Esophagus muscularis mucosa (tissue), 4 donors: ENCODE measurements around the gene FKRP. TPM values are rescaled to one million over a fixed set of nuclear protein-coding genes. Genes with fewer than 3 reads are reported as not detected.
"Not testable (repeated sequence)": the region's sequence is repeated elsewhere in the genome, so short reads cannot be mapped to it uniquely, and the experiment has no call there.

ENCODE experiments used
- DNase-seq: peaks from one replicate; pipeline ENCODE4 v3.0.0-alpha.2; 2017; ENCODE audit errors: extremely low spot score
- H3K27ac ChIP-seq, 4 donors: fragments of 200-600 bp; sonication (generic); replicated peaks in 1 of 4; 1 replicate in 3 of 4; 2 replicates in 1 of 4; pipeline ENCODE4 v1.5.1; 2016 to 2019; ENCODE audit warnings: mild to moderate bottlenecking in 1 of 4
- H3K27me3 ChIP-seq, 4 donors: fragments of 200-600 bp; sonication (generic); one replicate each; pipeline versions ENCODE4 v1.5.1 to v1.6.0; 2016 to 2019
- H3K36me3 ChIP-seq, 4 donors: fragments of 200-600 bp; sonication (generic); one replicate each; pipeline ENCODE4 v1.5.1; 2016 to 2019
- H3K4me1 ChIP-seq, 4 donors: fragments of 200-600 bp; sonication (generic); one replicate each; pipeline ENCODE4 v1.5.1; 2016 to 2019
- H3K4me3 ChIP-seq, 4 donors: fragments of 200-600 bp; sonication (generic); 1 replicate in 2 of 4; 2 replicates in 2 of 4; pipeline ENCODE4 v1.5.1; 2016 to 2019; ENCODE audit warnings: mild to moderate bottlenecking in 4 of 4, moderate library complexity in 1 of 4
- H3K9me3 ChIP-seq, 4 donors: fragments of 200-600 bp; sonication (generic); 1 replicate in 3 of 4; 2 replicates in 1 of 4; pipeline ENCODE4 v1.5.1; 2016 to 2019
- EP300 ChIP-seq: sonication (generic); formaldehyde crosslinking; IDR thresholded peaks from one replicate; pipeline ENCODE4 v1.6.1; 2017; ENCODE audit warnings: antibody characterized with exemption
- POLR2A ChIP-seq: fragments of 450-650 bp; IDR thresholded peaks from one replicate; pipeline ENCODE4 v1.6.1; 2017; ENCODE audit warnings: antibody characterized with exemption, moderate library complexity, mild to moderate bottlenecking, low read depth
- POLR2AphosphoS5 ChIP-seq, 2 donors: sonication (generic); formaldehyde crosslinking; IDR thresholded peaks; one replicate each; pipeline ENCODE4 v1.6.1; 2017; ENCODE audit warnings: antibody characterized with exemption in 2 of 2
- WGBS: methylation state at CpG from one replicate; pipeline ENCODE4 v1.1.5; 2018; 5-methylcytosine and 5-hydroxymethylcytosine counted together
- intact Hi-C: fragments of 100-400 bp; cut with DNase I; formaldehyde crosslinking; loops from one replicate; pipeline ENCODE4 v1.15.1; 2023
- total RNA-seq, 4 donors: library from RNA; depleted of rRNA; stranded (reverse); fragments of >200 nt; gene quantifications; one replicate each; pipeline versions ENCODE4 v1.1.0 to v1.2.1, GENCODE V29; 2016
- TF ChIP-seq, protein P1 (sequence below), 3 experiments: fragments of 200-600 bp in 2 of 3; fragments of 450-650 bp in 1 of 3; sonication (generic) in 2 of 3; IDR thresholded peaks; one replicate each; pipeline ENCODE4 v1.5.1; 2017 to 2019; ENCODE audit warnings: antibody characterized with exemption in 3 of 3, mild to moderate bottlenecking in 2 of 3, moderate library complexity in 1 of 3

Gene FKRP
- total RNA-seq, 4 donors from 2014 or later: 22.4 to 30.3 (median 26.5) TPM

- Histone ChIP-seq H3K27ac (no peak overlapping the region), H3K36me3 (peaks cover 19 to 44% (median 34%) of the 10 kb centered on the region in 4 donors), H3K4me3 (no peak overlapping the region), H3K9me3 (no peaks in the 10 kb centered on the region), H3K4me1 (peaks cover 0 to 8% (median 0%) of the 10 kb centered on the region in 4 donors), H3K27me3 (no peaks in the 10 kb centered on the region)
- TF ChIP-seq POLR2A (no peak), POLR2AphosphoS5 (IDR thresholded peaks at IDR 0.05) (no peak), EP300 (no peak)
- TF ChIP-seq, protein P1, sequence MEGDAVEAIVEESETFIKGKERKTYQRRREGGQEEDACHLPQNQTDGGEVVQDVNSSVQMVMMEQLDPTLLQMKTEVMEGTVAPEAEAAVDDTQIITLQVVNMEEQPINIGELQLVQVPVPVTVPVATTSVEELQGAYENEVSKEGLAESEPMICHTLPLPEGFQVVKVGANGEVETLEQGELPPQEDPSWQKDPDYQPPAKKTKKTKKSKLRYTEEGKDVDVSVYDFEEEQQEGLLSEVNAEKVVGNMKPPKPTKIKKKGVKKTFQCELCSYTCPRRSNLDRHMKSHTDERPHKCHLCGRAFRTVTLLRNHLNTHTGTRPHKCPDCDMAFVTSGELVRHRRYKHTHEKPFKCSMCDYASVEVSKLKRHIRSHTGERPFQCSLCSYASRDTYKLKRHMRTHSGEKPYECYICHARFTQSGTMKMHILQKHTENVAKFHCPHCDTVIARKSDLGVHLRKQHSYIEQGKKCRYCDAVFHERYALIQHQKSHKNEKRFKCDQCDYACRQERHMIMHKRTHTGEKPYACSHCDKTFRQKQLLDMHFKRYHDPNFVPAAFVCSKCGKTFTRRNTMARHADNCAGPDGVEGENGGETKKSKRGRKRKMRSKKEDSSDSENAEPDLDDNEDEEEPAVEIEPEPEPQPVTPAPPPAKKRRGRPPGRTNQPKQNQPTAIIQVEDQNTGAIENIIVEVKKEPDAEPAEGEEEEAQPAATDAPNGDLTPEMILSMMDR (IDR thresholded peaks at IDR 0.05): no peak
- intact Hi-C loops: no loop called here
- DNase-seq: no peak
- WGBS: 85% methylated on average over 6 of the region's 7 CpGs
Observed at GRCh38 chr19:46773018-46773399, 27.2 kb downstream of the FKRP start.

GRCh38 chr19:46775642-46776258, 29.9 kb downstream of the FKRP start:
- intact Hi-C loops: no loop called here
- Histone ChIP-seq H3K27me3 (no peaks in the 10 kb centered on the region), H3K9me3 (no peaks in the 10 kb centered on the region), H3K27ac (no peak overlapping the region), H3K4me3 (no peak overlapping the region), H3K4me1 (peaks cover 0 to 4% (median 0%) of the 10 kb centered on the region in 4 donors), H3K36me3 (peaks cover 34 to 72% (median 59%) of the 10 kb centered on the region in 4 donors)
- no peak for TF ChIP-seq EP300
- TF ChIP-seq POLR2A: no peak
- TF ChIP-seq POLR2AphosphoS5 (IDR thresholded peaks at IDR 0.05): no peak
- TF ChIP-seq, protein P1 (IDR thresholded peaks at IDR 0.05): no peak
- DNase-seq: no peak
- WGBS: 96% methylated on average over 11 of the region's 11 CpGs

DNA sequence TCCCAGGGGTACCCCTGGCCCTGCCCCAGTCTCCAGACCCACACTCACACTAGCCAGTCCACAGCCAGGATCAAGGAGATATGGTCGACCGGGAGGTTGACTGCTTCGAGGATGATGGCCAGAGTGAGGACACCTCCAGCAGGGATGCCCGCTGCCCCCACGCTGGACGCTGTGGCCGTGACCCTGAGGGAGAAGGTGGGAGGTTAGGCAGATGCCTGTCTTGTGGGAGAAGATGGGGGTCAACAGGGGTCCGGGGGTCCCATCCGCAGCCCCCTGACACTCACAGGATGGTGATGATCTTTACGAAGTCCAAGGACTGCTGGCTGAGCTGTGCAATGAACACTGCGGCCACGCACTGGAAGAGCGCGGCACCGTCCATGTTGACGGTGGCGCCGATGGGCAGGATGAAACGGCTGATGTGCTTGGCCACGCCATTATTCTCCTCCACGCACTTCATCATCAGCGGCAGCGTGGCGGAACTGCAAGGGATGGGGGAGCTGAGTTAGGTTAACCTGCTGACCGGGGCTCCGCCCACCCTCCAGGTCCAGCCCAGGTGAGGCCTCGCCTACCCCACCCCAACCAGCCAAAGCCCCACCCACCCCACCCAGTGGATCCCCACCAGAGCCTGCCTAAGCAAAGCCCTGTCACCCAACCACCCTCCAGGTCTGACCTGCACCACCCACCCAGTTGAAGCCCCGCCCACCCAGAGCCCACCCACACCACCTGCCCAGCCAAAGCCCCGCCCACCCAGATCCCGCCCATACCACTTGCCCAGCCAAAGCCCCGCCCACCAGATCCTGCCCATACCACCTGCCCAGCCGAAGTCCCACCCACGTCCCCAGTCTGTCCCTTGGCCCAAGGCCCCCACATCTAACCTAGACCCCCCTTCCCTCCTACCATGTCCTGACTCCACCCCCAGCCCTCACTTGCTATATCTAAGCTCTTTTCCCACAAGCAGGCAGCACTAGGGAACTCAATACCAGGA, 31.4 kb downstream of the FKRP start:
- no peak overlapping the region for H3K4me3 ChIP-seq
- H3K4me1 ChIP-seq: peaks cover 0 to 9% (median under 1%) of the 10 kb centered on the region in 4 donors
- peak overlapping the region in 1 of 4 donors; percentile 50 for H3K27ac ChIP-seq
- TF ChIP-seq POLR2AphosphoS5 (IDR thresholded peaks at IDR 0.05) (no peak), EP300 (no peak), POLR2A (no peak)
- TF ChIP-seq, protein P1 (IDR thresholded peaks at IDR 0.05): no peak
- H3K9me3 ChIP-seq: no peaks in the 10 kb centered on the region
- intact Hi-C loops: no loop called here
- WGBS: 92% methylated on average over 29 of the region's 33 CpGs
- DNase-seq: no peak
- peaks cover 44 to 85% (median 71%) of the 10 kb centered on the region in 4 donors for H3K36me3 ChIP-seq
- no peaks in the 10 kb centered on the region for H3K27me3 ChIP-seq

- peaks cover 0 to 10% (median 4%) of the 10 kb centered on the region in 4 donors for H3K4me1 ChIP-seq
- peaks cover 51 to 94% (median 80%) of the 10 kb centered on the region in 4 donors for H3K36me3 ChIP-seq
- DNase-seq, H3K4me3 ChIP-seq, H3K27me3 ChIP-seq, H3K9me3 ChIP-seq, intact Hi-C loops: not testable (repeated sequence)
- peak overlapping the region in 1 of 4 donors; percentile 50 for H3K27ac ChIP-seq
- WGBS: 90% methylated on average over 12 of the region's 12 CpGs
Observed at GRCh38 chr19:46777956-46778645, 32.2 kb downstream of the FKRP start.
